Hepatocyte (in vitro differentiated cells): ENCODE results near the gene TBC1D32. TPM values are rescaled to one million over a fixed set of nuclear protein-coding genes. Genes with fewer than 3 reads are reported as not detected.
"Not testable (repeated sequence)": the region's sequence is repeated elsewhere in the genome, so short reads cannot be mapped to it uniquely, and the experiment has no call there.

Experiments
- DNase-seq: peaks from one replicate; pipeline ENCODE4 v3.0.0-alpha.2; 2016; ENCODE audit warnings: low spot score
- H2AFZ ChIP-seq: fragments of 200-600 bp; sonication (generic); 2 replicates; pipeline ENCODE4 v1.6.0; 2016; ENCODE audit warnings: antibody characterized with exemption, mild to moderate bottlenecking
- H3K27ac ChIP-seq: fragments of 200-600 bp; sonication (generic); 2 replicates; pipeline ENCODE4 v1.5.1; 2016; ENCODE audit warnings: mild to moderate bottlenecking
- H3K27me3 ChIP-seq: fragments of 200-600 bp; sonication (generic); 2 replicates; pipeline ENCODE4 v1.6.1; 2016
- H3K36me3 ChIP-seq: fragments of 200-600 bp; sonication (generic); replicated peaks from 2 replicates; pipeline ENCODE4 v1.5.1; 2016; ENCODE audit warnings: low read depth; ENCODE audit not compliant: insufficient read depth
- H3K4me1 ChIP-seq: fragments of 200-600 bp; sonication (generic); 2 replicates; pipeline ENCODE4 v1.5.1; 2016; ENCODE audit warnings: mild to moderate bottlenecking, moderate library complexity; ENCODE audit not compliant: insufficient read depth
- H3K4me2 ChIP-seq: fragments of 200-600 bp; sonication (generic); 2 replicates; pipeline ENCODE4 v1.6.0; 2016
- H3K4me3 ChIP-seq: fragments of 200-600 bp; sonication (generic); 2 replicates; pipeline ENCODE4 v1.5.1; 2016; ENCODE audit warnings: mild to moderate bottlenecking
- H3K79me2 ChIP-seq: fragments of 200-600 bp; sonication (generic); 2 replicates; pipeline ENCODE4 v1.6.0; 2017; ENCODE audit warnings: mild to moderate bottlenecking
- H3K9me2 ChIP-seq: fragments of 200-600 bp; sonication (generic); replicated peaks from 2 replicates; pipeline ENCODE4 v1.6.0; 2017; ENCODE audit warnings: mild to moderate bottlenecking; ENCODE audit not compliant: insufficient read depth
- H3K9me3 ChIP-seq: fragments of 200-600 bp; sonication (generic); 2 replicates; pipeline ENCODE4 v1.5.1; 2016; ENCODE audit warnings: low read depth, mild to moderate bottlenecking
- H4K20me1 ChIP-seq: fragments of 200-600 bp; sonication (generic); 2 replicates; pipeline ENCODE4 v1.6.0; 2016; ENCODE audit warnings: mild to moderate bottlenecking; ENCODE audit not compliant: insufficient read depth, poor library complexity, severe bottlenecking
- EZH2 ChIP-seq: fragments of 200-600 bp; sonication (generic); IDR thresholded peaks from 2 replicates; pipeline ENCODE4 v1.6.1; 2016; ENCODE audit warnings: antibody characterized with exemption, mild to moderate bottlenecking, borderline replicate concordance
- EZH2phosphoT487 ChIP-seq: fragments of 200-600 bp; sonication (generic); IDR thresholded peaks from one replicate; pipeline ENCODE4 v1.6.1; 2018; ENCODE audit warnings: antibody characterized with exemption, mild to moderate bottlenecking, low read depth, moderate library complexity; ENCODE audit not compliant: unreplicated experiment, severe bottlenecking
- WGBS: methylation state at CpG from one replicate; pipeline ENCODE4 v1.1.6; 2016; ENCODE audit warnings: low lambda C conversion rate; ENCODE audit errors: missing lambda C conversion rate; 5-methylcytosine and 5-hydroxymethylcytosine counted together
- polyA plus RNA-seq: library from polyadenylated mRNA; unstranded; fragments of >200 nt; fragmentation: Nextera tagmentation; extraction: Ambion mirVana; gene quantifications from 2 replicates; pipeline ENCODE4 v1.2.1, GENCODE V29; 2016
- total RNA-seq: library from RNA; depleted of rRNA; stranded (reverse); fragments of >200 nt; gene quantifications from 2 replicates; pipeline ENCODE4 v1.2.3, GENCODE V29; 2014
- TF ChIP-seq, protein P1 (sequence below): fragments of 200-600 bp; sonication (generic); IDR thresholded peaks from 2 replicates; pipeline ENCODE4 v1.5.1; 2016; ENCODE audit warnings: antibody characterized with exemption, mild to moderate bottlenecking; ENCODE audit not compliant: poor library complexity

Gene TBC1D32
- total and polyA plus RNA-seq, 2 experiments from 2014 or later: 3.7 to 9.9 TPM

GRCh38 chr6:121086876-121087275 lies 247.4 kb downstream of the TBC1D32 start:
- no peaks in the 10 kb centered on the region for H3K9me2 ChIP-seq
- no peak for TF ChIP-seq EZH2phosphoT487
- no peak for TF ChIP-seq EZH2
- TF ChIP-seq, protein P1, sequence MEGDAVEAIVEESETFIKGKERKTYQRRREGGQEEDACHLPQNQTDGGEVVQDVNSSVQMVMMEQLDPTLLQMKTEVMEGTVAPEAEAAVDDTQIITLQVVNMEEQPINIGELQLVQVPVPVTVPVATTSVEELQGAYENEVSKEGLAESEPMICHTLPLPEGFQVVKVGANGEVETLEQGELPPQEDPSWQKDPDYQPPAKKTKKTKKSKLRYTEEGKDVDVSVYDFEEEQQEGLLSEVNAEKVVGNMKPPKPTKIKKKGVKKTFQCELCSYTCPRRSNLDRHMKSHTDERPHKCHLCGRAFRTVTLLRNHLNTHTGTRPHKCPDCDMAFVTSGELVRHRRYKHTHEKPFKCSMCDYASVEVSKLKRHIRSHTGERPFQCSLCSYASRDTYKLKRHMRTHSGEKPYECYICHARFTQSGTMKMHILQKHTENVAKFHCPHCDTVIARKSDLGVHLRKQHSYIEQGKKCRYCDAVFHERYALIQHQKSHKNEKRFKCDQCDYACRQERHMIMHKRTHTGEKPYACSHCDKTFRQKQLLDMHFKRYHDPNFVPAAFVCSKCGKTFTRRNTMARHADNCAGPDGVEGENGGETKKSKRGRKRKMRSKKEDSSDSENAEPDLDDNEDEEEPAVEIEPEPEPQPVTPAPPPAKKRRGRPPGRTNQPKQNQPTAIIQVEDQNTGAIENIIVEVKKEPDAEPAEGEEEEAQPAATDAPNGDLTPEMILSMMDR: no peak
- H2AFZ ChIP-seq: no peak overlapping the region
- no peaks in the 10 kb centered on the region for H3K9me3 ChIP-seq
- H3K27ac ChIP-seq: no peak overlapping the region
- H4K20me1 ChIP-seq: no peaks in the 10 kb centered on the region
- H3K4me2 ChIP-seq: no peak overlapping the region
- H3K36me3 ChIP-seq: no peaks in the 10 kb centered on the region
- WGBS: 70% methylated on average over 3 of the region's 3 CpGs
- H3K79me2 ChIP-seq: no peaks in the 10 kb centered on the region
- H3K4me1 ChIP-seq: no peaks in the 10 kb centered on the region
- no peaks in the 10 kb centered on the region for H3K27me3 ChIP-seq
- no peak for DNase-seq
- H3K4me3 ChIP-seq: no peak overlapping the region

GRCh38 chr6:121076119-121076518 lies 258.2 kb downstream of the TBC1D32 start:
- DNase-seq: no peak
- no peaks in the 10 kb centered on the region for H3K36me3 ChIP-seq
- no peaks in the 10 kb centered on the region for H3K9me2 ChIP-seq
- TF ChIP-seq EZH2phosphoT487 (no peak), EZH2 (no peak)
- TF ChIP-seq, protein P1: no peak
- H2AFZ ChIP-seq: no peak overlapping the region
- H3K4me2 ChIP-seq: no peak overlapping the region
- no peaks in the 10 kb centered on the region for H3K79me2 ChIP-seq
- no peak overlapping the region for H3K4me3 ChIP-seq
- H4K20me1 ChIP-seq: no peaks in the 10 kb centered on the region
- WGBS: 93% methylated on average over 3 of the region's 3 CpGs
- H3K4me1 ChIP-seq: no peaks in the 10 kb centered on the region
- H3K27ac ChIP-seq: no peak overlapping the region
- no peaks in the 10 kb centered on the region for H3K27me3 ChIP-seq
- no peaks in the 10 kb centered on the region for H3K9me3 ChIP-seq

- H3K36me3 ChIP-seq, H3K4me2 ChIP-seq, H2AFZ ChIP-seq, H3K9me3 ChIP-seq, DNase-seq, H3K4me1 ChIP-seq, H3K9me2 ChIP-seq, H3K4me3 ChIP-seq, H3K79me2 ChIP-seq, H3K27me3 ChIP-seq, H3K27ac ChIP-seq, H4K20me1 ChIP-seq: not testable (repeated sequence)
- WGBS: 100% methylated on average over 1 of the region's 1 CpG
Measured at GRCh38 chr6:121068749-121069148, 265.5 kb downstream of the TBC1D32 start.

DNA sequence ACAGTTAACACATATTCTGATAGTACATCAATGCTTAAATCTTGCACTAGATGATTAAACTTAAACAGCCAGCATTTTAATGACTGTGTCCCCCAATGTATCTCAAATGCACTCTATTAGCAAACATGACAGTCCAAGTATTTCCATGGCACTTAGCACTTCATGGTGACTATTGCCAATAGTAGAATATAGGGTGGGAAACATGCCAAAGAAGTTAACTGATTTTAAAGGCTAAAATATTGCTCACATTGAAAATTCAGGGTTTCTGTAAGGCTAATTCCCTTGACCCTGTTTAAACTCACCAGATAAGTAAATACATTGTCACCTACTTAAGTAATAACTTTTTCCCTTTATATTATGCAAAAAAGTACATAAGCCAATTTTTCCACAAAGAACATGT lies 266.9 kb downstream of the TBC1D32 start:
- H3K9me3 ChIP-seq: no peaks in the 10 kb centered on the region
- H3K4me1 ChIP-seq: no peaks in the 10 kb centered on the region
- H3K27ac ChIP-seq: no peak overlapping the region
- no peak overlapping the region for H2AFZ ChIP-seq
- no peaks in the 10 kb centered on the region for H3K9me2 ChIP-seq
- H3K4me2 ChIP-seq: no peak overlapping the region
- no peaks in the 10 kb centered on the region for H3K27me3 ChIP-seq
- H4K20me1 ChIP-seq: no peaks in the 10 kb centered on the region
- H3K4me3 ChIP-seq: no peak overlapping the region
- no peaks in the 10 kb centered on the region for H3K79me2 ChIP-seq
- H3K36me3 ChIP-seq: no peaks in the 10 kb centered on the region
- DNase-seq: no peak
- TF ChIP-seq EZH2 (no peak), EZH2phosphoT487 (no peak)
- TF ChIP-seq, protein P1: no peak
